ENCODE measurements around the gene ERI3. TPM values are rescaled to one million over a fixed set of nuclear protein-coding genes. Genes with fewer than 3 reads are reported as not detected.

ERI3 gene
- total and polyA plus RNA-seq, 7 donors, result 50.4 to 96.8 (median 59.5) TPM

GRCh38 chr1:44316231-44316759 lies 38.8 kb downstream of the ERI3 start:
- Histone ChIP-seq H3K9me3 (no peaks in the 10 kb centered on the region), H3K4me1 (no peaks in the 10 kb centered on the region), H3K27me3 (ENCODE audit: insufficient read depth in 3 of 3, low read length in 2 of 3) (no peaks in the 10 kb centered on the region), H3K36me3 (ENCODE audit: insufficient read depth in 1 of 2, low read depth in 1 of 2) (peaks cover 13 to 87% of the 10 kb centered on the region in 2 donors), H3K4me3 (no peak overlapping the region), H3K27ac (no peak overlapping the region)
- WGBS, 3 donors, result 13 to 41% (median 35%) methylated on average over 1 of the region's 1 CpG
- TF ChIP-seq CTCF (IDR thresholded peaks at IDR 0.05), result no peak
- ATAC-seq, result no peak
- no peak for DNase-seq
- intact Hi-C loops (cut with DNase I), result loop anchor here in 1 of 2 donors (5.0 kb wide), 1 partner anchor 99 kb away; no protein-coding TSS in a partner anchor

GRCh38 chr1:44315521-44315920 lies 39.5 kb downstream of the ERI3 start:
- H3K9me3 ChIP-seq, result no peaks in the 10 kb centered on the region
- no peaks in the 10 kb centered on the region for H3K4me1 ChIP-seq
- no peak for ATAC-seq
- H3K27ac ChIP-seq, result no peak overlapping the region
- no peak for DNase-seq
- H3K36me3 ChIP-seq (ENCODE audit: insufficient read depth in 1 of 2, low read depth in 1 of 2), result peaks cover 13 to 88% of the 10 kb centered on the region in 2 donors
- intact Hi-C loops (cut with DNase I), result loop anchor here in 1 of 2 donors (5.0 kb wide), 1 partner anchor 98 kb away; no protein-coding TSS in a partner anchor
- H3K4me3 ChIP-seq, result no peak overlapping the region
- TF ChIP-seq CTCF (IDR thresholded peaks at IDR 0.05), result no peak
- H3K27me3 ChIP-seq (ENCODE audit: insufficient read depth in 3 of 3, low read length in 2 of 3), result no peaks in the 10 kb centered on the region

GRCh38 chr1:44314452-44314851 lies 40.6 kb downstream of the ERI3 start:
- no peak for DNase-seq
- peaks cover 10 to 87% of the 10 kb centered on the region in 2 donors for H3K36me3 ChIP-seq (ENCODE audit: insufficient read depth in 1 of 2, low read depth in 1 of 2)
- H3K27me3 ChIP-seq (ENCODE audit: insufficient read depth in 3 of 3, low read length in 2 of 3), result no peaks in the 10 kb centered on the region
- no peaks in the 10 kb centered on the region for H3K9me3 ChIP-seq
- no peak overlapping the region for H3K27ac ChIP-seq
- H3K4me1 ChIP-seq, result no peaks in the 10 kb centered on the region
- TF ChIP-seq CTCF (IDR thresholded peaks at IDR 0.05), result no peak
- intact Hi-C loops (cut with DNase I), result no loop called here
- H3K4me3 ChIP-seq, result no peak overlapping the region
- no peak for ATAC-seq
- WGBS, 3 donors, result 71 to 72% (median 72%) methylated on average over 5 of the region's 5 CpGs

- 83 to 93% (median 88%) methylated on average over 3 of the region's 3 CpGs for WGBS, 3 donors
- no peak for DNase-seq
- ATAC-seq, result no peak
- no peak overlapping the region for H3K27ac ChIP-seq
- no peaks in the 10 kb centered on the region for H3K27me3 ChIP-seq (ENCODE audit: insufficient read depth in 3 of 3, low read length in 2 of 3)
- peaks cover 3% of the 10 kb centered on the region for H3K4me1 ChIP-seq
- H3K4me3 ChIP-seq, result no peak overlapping the region
- H3K9me3 ChIP-seq, result no peaks in the 10 kb centered on the region
- H3K36me3 ChIP-seq (ENCODE audit: insufficient read depth in 1 of 2, low read depth in 1 of 2), result peaks cover 7 to 86% of the 10 kb centered on the region in 2 donors
- intact Hi-C loops (cut with DNase I), result no loop called here
- no peak for TF ChIP-seq CTCF (IDR thresholded peaks at IDR 0.05)
Observed at GRCh38 chr1:44313265-44313918, 41.7 kb downstream of the ERI3 start.

All from psoas muscle (tissue), 8 donors.